Stimulated activated CD8-positive, alpha-beta memory T cell treated with anti-CD3 and anti-CD28 coated beads, Interleukin-4, amount 100 ng/mL, for 24 hours (primary cell): Measurements from ENCODE around the gene HBS1L.

ENCODE experiments used
- DNase-seq: peaks from one replicate; pipeline ENCODE4 v3.0.0-alpha.2; 2020; ENCODE audit warnings: low read depth

The HBS1L gene

DNA sequence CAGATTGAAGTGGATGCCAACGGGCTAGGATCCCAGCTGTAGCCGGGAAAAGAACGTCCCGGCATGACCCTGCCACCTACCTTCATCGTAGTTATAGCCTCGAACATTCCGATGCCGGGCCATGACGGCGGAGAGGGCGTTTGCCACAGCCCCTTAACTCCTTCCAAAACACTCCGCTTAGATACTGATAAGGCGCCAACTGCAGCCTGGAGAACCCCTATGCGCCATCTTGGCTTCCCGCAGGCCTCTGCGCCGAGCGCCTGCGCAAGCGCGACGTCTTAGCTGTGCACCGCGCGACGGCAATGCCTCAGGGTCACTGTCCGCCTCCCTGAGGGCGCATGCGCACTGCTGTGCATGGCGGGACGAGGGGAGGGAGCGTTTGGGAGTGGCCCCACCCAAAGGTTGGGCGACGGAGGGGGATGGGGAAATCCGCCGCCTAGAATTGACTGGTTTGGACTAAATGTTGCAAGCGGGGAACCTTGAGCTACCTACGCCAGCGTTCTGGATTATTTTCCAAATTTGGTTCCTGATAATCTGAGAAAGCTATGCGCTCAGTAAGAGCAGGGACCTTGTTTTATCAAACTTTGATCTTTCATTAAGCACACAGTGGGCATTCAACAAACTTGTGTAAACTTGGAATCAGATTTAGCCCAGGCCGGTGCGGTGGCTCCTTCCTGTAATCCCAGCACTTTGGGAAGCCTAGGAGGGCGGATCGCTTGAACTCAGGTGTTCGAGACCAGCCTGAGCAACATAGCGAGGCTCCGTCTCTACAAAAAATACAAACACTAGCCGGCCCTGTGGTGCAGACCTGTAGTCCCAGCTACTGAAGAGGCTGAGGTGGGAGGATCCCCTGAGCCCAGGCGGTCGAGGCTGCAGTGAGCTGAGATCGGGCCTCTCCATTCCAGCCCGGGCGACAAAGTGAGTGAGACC is at the start of gene HBS1L:
Gene HBS1L, minus strand, starts transcription at position 254 of the 930 bp plus-strand sequence. Its CDS starts 131 bp downstream, at position 123.
- peak; percentile 98 for DNase-seq

DNA sequence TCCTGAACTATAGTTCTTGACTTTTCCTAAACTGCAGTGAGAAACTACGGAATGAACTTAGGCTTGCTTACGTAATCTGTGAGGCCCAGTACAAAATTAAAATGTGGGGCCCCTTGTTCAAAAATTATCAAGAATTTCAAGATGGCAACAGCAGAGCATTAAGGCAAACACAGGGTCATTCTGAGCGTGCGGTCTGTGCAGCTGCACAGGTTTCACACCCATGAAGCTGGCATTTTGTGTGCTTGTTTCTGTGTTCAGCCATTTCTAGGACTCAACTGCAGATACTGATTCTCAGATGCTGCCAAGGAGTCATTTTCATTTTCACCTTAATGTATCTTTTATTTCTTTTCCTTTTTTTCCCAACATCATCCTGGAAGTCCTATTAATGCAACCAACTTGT is 49.6 kb upstream of the HBS1L start:
- no peak for DNase-seq

DNA sequence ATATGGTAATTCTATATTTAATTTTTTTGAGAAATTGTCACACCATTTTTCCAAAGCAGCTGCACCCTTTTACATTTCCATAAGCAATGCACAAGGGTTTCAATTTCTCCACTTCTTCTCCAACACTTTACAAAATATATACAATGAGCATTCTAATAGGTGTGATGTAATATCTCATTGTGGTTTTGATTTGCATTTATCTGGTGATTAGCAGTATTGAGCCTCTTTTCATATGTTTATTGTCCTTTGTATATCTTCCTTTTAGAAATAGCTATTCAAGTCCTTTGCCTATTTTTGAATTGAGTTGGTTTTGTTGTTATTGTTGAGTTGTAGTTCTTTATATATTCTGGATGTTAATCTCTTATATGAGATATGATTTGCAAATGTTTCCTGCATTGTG is 47.6 kb upstream of the HBS1L start:
- DNase-seq = no peak

DNA sequence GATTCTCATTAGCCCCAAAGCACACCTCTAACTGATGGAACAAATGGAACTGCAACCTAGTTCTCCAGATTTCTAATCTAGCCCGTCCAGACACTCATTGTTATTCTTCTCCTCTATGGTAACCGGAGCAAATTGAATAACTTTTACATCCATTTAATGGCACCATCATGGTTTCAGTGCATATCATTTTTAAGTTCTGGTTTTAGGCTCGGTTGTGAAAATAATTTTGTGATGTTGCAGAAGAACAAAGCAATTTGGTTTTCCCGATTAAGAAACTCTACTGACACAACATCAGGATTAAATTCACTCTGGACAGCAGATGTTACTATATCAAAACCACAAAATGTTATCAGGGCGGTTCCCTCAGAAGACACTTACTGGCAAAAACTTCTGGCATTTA is 42.5 kb upstream of the HBS1L start:
- no peak for DNase-seq

DNA sequence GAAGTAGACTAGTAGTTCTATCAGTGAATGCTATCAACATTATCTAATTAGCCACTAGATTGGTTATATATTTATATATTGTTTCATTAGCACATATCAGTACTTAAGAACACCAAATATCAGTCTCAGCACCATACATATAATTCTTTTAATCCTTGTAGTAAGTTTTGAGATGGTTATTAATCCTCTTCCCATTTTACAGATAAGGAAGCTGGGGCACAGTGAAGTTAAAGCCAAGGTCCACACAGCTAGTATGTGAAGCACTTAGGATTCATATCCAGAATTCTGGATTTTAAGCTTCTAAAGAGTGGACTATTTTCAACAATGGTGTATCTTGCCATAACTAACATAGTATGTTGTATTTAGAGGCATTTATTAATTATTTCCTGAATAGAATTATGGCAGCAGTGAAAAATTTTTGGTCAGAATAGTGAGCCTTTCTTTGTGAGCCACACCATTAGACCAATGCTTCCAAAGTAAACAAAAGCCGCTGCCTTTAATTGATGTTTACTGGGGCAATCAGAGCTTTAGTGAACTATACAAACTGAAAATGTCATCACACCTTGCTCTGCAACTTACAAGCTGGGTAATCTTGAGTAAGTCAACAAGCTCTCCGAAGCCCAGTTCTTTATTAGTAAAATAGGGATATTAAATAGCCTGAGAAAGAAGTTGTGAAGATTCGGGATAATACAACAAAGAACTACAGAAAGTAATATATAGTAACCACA is 41.9 kb upstream of the HBS1L start:
- DNase-seq = no peak

DNA sequence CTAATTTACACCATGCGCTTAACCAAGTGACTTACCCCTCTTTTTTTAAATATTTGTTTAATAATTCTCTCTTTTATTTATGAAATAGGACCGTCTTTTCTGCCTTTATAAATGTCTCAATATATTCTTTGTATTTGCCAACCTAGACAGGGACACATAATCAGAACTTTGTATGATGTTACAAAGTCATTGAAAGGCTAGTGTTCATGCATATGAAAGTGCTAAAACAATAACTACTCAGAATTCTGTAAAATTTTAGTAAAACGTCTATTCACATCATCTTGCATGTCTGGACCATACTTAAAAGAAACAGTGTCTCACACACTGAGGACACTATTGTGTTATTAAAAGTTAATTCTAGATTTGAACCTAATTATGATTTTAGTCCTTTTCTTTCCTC is 41.1 kb upstream of the HBS1L start:
- DNase-seq = no peak

DNA sequence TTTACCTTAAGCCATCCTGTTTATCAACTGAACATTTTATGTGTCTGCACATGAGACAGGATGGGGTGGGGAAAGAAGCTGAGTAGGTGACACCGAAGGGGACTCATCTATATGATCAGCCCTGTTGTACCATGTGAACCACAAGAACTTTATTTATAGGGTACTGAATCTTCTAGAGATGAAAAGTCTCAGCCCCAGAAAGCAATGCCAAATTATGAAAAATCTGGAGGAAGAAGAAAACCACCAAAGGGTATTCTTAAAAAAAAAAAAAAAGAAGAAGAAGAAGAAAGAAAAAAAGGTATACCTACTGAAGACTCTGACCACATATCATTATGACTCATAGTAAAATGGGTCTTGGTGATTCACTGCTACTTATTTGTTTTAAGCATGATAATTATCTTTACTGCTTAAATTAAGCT is 39.8 kb upstream of the HBS1L start:
- DNase-seq = no peak

DNA sequence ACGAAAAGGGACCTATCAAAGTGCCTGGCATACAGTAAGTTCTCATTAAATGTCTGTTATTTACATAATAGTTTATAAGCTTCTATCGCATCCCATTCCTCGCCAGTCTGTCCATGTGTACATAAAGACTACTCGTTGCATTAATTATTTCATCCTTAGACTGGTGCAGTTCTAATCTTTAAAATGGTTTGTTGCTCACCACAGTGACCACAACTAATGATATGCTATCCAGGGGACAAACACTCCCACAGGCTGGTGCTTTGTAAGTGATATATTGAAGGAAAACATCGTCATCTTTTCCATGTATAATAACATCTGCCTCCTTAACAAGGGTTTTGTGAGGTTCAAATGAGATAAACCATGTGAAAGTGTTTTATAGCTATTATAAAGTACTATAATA is 39.0 kb upstream of the HBS1L start:
- DNase-seq = no peak

DNA sequence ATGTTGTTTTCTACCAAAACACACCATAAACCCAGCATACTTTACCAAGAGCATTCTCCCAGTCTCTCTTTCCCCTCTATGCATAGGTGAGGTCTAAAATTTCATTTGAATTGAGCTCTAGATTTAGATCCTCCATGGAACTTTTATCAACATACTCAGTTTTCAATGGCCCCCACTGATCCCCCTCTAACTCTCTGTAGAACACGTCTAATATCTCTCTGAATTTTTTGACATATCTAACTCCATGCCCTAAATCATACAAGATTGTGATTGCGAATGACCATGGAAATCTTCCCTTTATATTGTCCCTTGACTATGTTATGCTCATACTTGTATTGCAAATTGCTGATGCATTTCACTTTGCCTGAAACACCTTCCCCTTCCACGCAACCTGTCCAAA is 38.1 kb upstream of the HBS1L start:
- DNase-seq = no peak

DNA sequence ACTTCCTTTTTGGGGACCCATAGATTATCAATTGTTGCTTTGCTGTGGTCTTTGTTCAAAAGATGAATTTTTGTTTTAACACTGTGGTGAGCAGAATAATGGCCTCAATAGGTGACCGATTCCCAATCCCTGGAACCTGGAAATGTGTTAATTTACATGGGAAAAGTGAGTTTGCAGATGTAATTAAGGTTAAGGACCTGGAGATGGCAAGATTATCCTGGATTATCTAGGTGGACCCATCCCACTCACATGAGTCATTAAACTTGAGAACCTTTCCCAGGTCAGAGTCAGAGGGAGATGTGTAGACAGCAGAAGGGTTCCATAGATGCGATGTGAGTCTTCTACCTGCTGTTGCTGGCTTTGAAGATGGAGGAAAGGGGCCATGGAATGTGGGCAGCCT is 36.2 kb upstream of the HBS1L start:
- DNase-seq = no peak

DNA sequence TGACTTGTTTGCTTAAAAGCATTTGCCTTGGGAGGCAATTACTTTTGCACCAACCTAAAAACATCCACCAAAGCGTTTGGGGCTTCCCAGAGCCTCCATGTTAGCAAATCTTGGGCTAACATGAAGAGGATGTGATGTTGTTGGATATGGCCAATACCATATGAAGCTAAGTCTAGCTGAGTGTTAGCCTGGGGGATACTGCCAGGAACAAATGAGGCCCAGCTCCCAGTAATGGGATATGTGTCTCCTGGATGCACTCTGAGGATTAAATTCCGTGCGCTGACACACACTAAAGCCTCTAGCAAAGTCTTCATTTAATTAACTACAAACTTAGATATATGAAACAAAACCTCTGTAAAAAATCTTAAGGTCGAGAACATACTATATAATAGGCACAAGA is 35.3 kb upstream of the HBS1L start:
- DNase-seq = no peak

DNA sequence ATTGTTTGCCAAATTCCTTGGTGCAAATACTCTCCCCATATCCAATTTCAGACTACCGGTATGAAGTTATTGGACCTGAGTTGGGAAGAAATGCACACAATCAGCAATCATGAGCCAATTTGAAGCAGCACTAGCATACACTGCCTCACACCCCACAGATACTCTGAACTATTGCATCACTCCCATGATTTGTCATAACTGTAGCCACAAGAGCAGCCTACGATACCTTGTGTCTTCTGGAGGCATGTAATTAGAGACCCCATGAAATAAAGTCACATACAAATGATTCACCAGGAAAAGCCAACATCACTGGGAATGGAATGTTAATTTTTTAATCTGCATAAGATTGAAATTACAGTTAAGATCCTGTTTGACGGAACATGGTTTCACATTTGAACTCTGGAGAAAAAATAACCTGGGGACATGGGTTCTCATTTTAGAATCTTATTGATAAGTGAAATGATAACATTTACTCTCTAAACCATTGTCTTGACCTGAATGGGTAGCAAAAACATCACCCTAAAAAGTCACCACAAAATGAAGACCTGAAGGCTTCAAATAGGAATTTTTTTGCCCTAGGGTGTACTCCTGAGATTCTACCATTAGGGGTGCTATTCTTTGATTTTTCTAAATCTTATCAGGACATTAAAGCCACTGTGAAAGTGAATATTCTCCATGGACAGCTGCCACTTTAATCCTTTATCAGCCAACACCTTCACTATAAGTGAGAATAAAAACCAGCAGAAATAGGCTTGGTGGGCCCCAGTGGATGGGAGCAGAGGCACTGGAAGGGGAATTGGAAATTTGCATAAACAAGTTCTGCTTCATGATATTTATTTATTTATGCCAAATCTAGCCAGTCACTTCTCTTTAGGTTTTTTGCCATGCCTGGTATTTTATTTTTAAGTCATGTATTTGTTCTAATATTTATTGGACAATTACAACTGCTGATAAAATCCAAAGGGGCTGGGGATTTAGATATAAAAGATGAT is 34.5 kb upstream of the HBS1L start:
- no peak for DNase-seq

DNA sequence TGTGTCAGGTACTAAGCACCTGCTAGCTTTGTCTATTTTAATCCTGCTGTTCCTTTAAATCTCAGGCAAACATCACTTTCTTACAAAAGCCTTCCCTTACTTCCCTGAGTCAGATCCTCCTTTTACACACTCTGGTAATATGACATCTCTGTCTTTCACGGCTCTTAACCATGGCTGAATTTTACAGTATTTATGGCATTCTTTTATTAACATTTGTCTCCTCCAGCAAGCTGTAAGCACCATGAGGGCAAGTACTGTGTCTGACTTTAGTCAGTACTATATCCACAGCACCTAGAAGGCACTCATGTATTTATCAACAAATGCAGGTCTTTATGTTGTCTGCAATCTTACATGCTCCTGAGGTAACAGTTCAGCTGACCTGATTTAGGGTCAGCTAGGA is 33.7 kb upstream of the HBS1L start:
- DNase-seq = no peak

DNA sequence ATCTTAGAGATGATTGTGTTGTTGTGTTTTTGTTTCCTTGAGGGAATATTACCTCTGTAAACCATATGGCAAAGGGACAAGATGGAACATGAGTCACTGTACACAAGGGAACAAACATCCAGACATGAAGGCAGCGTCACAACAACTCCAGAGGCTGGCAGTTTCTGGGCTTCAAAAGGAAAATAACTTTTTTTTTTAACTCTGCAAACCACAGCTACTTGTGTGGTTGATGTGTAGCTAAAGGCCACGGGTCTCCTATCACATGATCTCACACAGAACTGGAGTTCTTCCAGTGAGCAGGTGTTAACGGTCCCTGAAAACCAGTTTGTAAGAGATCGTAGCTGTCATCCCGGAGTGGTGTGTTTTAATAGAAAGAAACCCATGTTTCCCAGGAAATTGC is 33.2 kb upstream of the HBS1L start:
- no peak for DNase-seq

DNA sequence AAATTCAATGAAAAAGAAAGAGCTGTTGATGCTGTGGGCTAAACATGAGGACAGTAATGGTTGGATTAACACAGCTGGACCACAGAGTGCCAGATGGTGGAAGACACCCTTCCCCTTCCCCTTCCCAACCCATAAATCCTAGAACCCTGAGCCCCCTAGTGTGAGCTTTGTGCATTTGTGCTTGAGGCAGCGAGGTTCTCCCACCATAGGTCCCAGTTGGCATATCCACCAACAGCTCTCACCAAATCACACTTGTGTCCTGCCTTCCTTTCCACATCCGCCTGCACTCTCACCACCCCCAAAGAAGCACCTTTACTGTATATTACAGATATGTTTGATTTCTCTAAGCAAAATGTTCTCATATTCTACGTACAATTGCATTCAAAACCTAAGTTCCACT is 32.8 kb upstream of the HBS1L start:
- DNase-seq = no peak

DNA sequence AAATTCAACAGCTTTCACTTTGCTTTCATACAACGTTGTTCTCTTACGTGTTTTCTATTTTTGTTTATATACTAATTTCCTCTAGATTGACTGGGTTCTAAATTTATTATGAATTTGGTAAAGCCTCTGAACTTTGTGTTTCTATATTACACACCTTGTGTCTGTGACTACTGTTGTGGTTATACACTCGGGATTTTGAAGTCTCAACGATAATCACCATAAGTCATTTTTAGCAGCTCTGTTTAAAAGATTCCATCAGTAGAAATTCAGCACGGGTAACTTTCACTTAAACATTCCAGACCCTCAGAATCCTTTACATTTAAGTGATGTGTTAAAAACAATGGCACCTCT is 31.8 kb upstream of the HBS1L start:
- DNase-seq = no peak

DNA sequence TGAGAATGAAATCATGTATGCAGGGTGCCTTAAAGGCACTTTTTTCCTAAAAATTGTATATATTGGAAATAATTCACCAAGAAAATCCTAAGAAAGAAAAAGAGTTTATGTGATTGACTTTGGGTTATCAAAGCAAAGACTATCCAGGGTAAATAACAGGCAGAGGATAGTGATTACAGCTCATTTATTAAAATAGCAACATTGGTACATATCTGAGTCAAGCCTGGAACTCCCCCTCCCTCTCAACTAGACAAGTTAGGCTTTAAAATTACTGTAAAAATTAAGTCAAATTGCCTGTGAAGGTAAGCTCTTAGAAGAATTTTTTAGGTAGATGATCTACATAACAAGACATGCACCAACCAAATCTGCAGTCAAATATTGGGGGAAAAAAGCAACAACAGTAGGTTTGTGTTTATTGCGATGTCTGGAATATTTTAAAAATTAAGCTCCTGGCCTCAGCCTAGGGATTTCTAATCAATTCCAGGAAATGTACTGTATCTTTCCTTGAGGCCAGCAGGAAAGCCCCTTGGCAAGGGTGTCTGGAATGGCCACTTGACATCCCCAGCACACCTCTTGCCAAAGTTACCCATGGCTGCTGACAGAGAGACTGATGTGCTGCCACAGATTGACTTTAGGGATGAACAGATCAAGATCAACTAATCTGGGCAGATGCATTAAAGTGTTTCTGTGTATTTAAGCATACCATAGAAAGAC is 31.2 kb upstream of the HBS1L start:
- no peak for DNase-seq

DNA sequence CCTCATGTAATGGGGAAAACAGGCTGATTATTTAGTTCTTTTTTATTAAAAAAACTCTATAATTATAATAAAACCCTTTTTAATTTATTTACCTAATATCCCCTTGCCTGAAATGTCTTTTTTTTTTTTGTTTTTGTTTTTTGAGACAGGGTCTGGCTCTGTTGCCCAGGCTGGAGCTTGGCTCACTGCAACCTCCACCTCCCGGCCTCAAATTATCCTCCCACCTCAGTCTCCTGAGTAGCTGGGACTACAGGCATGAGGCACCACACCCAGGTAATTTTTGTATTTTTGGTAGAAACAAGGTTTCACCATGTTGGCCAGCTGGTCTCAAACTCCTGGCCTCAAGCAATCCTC is 30.3 kb upstream of the HBS1L start:
- DNase-seq = no peak

DNA sequence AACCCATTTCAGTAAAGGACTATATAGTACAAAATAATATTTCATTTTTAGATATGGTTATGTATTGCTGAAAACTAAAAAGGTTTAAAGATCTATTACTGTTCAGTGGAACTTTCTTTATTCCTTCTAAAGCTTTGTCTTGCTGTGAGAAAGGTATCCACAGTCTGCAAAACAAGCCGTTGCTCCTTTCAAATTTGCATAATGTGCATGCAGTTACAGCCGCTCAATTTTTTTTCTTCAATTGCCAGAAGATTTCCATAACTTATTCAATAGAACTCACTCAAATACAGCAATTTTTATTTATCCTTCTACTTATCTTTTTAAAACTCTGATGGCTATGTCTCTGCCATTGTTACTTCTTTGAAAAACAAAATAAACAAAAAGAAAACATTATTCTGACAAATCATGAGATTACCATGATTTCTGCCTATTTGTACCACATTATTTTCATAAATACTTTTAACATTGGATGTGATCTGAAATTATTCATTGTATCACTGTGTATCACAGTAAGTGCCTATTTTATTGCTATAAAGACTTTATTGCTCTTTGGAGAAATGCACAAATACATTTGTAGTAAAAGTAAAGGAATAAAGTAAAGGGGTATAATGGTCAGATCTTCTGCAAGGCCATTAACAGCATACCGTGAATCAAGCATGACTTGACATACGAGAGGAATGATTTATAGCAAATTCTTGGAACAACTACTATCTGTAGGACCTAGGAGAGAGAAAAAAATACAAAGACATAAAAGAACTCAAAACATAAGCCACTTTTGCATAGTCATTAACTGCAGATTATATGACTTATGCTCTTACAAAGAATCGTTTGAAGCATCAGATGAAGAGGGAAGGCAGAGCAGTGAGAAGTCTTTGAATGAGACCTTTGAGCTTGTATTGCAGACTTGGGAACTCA is 29.6 kb upstream of the HBS1L start:
- no peak for DNase-seq

DNA sequence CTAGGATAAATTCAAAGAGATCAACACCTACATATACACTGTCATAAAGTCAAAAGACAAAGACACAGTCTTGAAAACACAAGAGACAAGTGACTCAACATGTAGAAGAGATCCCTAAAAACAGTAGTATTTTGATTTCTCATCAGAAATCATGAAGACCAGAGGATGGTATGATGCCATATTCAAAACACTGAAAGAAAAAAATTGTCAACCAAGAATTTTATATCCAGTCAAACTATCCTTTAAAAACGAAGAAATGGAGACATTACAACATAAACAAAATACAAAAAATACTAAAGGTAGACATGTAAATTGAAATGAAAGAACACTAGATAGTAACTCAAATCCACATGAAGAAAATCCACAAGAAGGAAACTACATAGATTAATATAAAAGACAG is 27.3 kb upstream of the HBS1L start:
- DNase-seq = no peak

DNA sequence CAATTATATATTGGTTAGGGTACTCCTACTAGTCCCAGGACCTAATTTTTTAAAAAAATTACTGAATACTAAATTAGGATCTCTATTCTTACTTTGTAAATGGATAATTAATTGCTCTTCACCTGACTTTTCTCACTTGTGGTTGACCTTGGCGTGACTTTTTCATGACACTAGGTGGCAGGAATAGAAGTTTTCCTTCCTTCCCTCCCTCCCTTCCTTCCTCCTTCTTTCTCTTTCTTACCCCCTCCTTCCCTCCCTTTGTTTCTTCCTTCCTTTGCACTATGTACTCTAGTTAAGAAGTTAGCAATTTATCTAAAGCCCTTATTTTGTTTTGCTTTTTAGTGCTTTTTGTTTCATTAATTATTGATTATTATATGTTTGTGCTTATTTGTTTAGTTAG is 20.4 kb upstream of the HBS1L start:
- DNase-seq = no peak
